CD4-positive, alpha-beta T cell treated with Interleukin-12 subunit alpha and Interleukin-12 subunit beta, for 1 hour (primary cell): Measurements from ENCODE around the gene TBL3.

Experiments
- DNase-seq: peaks from one replicate; pipeline ENCODE4 v3.0.0-alpha.2; 2020

Gene TBL3

GRCh38 chr16:1965396-1966001, 6.4 kb upstream of the TBL3 start:
- no peak for DNase-seq

DNA sequence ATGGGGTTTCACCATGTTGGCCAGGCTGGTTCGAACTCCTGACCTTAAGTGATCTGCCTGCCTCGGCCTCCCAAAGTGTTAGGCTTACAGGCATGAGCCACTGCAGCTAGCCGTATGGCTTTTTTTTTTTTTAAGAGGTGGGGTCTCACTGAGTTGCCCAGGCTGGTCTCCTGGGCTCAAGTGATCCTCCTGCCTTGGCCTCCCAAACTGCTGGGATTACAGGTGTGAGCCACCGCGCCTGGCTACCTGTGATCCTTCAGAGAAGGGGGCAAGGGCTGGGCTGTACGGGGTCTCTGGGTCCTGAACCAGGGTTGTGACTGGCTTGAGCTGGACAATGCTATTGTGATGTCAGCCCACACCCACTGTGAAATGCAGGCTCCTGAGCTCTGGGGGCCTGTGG, 5.4 kb upstream of the TBL3 start, which contains the start of gene RNF151:
Gene RNF151, plus strand, starts transcription at position 397 of the 400 bp plus-strand sequence. CDS start 26 bp downstream, outside the sequence.
- DNase-seq, result no peak

GRCh38 chr16:1968146-1968953, 3.5 kb upstream of the TBL3 start:
- no peak for DNase-seq

DNA sequence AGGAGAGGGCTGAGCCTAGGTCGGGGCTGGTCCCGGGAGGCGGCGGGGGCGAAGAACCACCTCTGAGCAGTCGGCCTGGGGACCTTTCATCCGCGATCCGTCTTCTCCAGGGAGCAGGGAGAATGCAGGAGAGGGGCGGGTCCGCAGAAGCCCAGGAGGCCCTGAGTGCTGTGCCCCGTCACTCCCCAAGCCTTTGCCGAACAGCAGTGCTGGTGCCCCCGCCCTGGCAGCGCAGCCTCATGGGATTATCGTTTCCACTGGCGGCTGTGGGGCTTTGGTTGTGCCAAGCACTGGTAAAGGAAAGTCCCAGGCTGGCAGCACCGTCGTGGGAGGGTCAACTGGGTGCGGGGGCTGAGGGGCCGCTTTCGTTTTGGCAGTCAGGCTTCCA, 631 bp downstream of the TBL3 start:
- no peak for DNase-seq

DNA sequence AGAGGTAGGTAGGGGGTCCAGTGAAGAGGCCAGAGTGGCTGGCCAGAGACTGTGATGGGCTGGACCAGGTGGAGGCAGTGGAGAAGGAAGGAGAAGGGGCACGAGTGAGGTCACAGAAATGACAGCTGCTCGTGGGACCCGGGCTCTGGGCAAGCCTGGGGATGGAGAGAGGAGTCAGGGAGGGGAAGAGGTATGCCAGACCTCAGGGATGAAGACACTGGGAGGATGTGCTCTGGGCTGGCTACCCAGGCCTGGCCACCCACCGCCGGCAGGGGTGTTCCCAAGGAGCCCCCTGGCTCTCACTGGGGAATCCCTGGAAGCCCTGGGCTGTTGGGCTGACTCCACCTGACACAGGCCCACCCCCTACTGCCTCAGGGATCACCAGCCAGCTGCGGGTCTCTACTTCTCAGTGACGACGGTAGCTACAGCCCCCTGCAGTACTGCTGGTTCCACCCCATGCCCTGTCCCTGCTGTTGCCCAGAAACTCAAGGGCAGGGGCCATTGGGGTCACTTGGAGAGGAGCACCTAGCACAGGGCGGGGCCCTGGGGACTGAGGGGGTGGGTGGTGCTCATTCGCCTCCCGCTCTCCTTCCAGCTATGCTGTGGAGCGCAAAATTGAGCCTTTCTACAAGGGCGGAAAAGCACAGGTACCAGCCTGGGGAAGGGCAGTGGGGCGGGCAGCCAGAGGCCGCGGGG, 1.8 kb downstream of the TBL3 start:
- DNase-seq, result no peak

DNA sequence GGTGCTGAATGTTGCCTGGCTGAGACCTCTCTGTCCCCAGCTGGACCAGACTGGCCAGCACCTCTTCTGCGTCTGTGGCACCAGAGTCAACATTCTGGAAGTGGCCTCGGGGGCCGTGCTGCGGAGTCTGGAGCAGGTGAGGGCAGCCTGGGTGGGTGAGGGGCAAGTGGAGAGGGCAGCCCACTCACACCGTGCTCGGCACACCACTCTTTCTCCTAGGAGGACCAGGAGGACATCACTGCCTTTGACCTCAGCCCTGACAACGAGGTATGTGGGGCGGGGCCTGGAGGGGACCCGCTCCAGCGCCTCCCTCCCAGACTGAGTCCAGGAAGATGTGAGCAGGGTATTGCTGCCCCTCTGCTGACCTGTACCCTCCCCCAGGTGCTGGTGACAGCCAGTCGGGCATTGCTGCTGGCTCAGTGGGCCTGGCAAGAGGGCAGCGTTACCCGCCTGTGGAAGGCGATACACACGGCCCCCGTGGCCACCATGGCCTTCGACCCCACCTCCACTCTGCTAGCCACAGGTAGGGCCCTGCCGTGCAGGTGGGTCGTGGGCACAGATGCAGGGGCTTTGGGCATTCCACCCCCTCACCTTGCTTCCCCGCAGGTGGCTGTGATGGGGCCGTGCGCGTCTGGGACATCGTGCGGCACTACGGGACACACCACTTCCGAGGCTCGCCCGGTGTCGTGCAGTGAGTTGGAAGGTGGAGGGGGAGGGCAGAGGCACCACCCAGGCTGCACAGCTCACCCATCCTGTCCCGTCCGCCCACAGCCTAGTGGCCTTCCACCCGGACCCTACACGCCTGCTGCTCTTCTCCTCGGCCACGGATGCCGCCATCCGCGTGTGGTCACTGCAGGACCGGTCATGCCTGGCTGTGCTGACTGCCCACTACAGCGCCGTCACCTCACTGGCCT, 2.6 kb downstream of the TBL3 start:
- no peak for DNase-seq

DNA sequence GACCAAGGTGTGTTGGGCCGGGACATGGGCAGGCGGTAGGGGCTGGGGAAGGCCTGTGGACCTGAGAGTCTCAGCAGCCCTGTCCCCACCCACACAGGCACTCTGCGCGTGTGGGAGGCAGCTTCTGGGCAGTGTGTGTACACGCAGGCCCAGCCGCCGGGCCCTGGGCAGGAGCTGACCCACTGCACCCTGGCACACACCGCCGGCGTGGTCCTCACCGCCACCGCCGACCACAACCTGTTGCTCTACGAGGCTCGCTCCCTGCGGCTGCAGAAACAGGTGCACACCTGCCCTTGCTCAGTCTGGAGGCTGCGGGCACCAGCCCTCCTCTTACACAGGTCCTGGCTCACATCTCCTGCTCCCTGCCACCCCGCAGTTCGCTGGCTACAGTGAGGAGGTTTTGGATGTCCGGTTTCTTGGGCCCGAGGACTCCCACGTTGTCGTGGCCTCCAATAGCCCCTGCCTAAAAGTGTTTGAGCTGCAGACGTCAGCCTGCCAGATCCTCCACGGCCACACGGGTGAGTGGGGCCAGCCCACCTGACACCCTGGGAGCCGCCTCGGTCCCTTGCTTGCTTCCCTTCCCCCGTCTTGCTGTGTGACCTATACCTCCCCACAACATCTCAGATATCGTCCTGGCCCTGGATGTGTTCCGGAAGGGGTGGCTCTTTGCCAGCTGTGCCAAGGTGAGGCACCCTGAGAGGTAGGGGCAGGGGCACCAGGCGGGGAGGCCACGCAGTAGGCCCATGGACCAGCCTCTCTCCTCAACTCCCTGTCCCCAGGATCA, 3.8 kb downstream of the TBL3 start:
- DNase-seq, result no peak

GRCh38 chr16:1976216-1976520, 4.3 kb downstream of the TBL3 start:
- no peak for DNase-seq

GRCh38 chr16:1976951-1977874, 5.4 kb downstream of the TBL3 start:
- no peak for DNase-seq

- no peak for DNase-seq
Measured at GRCh38 chr16:1977875-1978268, 6.0 kb downstream of the TBL3 start.

- no peak for DNase-seq
Measured at GRCh38 chr16:1978476-1979120, 6.7 kb downstream of the TBL3 start.

GRCh38 chr16:1979271-1980029, 7.6 kb downstream of the TBL3 start:
- peak; percentile 48 for DNase-seq

GRCh38 chr16:1980030-1980769, 8.3 kb downstream of the TBL3 start:
- no peak for DNase-seq

GRCh38 chr16:1980770-1981087, 8.9 kb downstream of the TBL3 start:
- no peak for DNase-seq

DNA sequence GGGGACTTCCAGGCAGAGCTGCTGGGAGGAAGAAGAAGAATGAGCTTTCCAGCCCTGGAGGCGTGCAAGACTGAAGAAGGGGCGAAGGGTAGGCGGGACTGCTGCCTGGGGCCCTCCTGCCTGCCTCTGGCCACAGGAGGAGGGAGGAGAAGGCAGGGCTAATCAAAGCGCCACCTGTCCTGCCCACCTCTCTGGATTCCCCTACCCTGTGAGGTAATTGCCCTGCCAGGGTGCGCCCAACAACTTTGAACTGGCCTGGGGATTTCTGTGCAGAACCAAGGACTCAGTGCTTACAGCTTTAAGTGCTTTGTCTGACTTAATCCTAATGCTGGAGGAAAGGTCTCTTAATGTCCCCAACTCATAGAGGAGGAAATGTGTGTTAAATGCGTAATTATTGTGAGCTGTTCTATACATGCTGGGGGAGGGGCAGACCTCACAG, 9.6 kb downstream of the TBL3 start, which contains the start of gene NOXO1:
Gene NOXO1, minus strand, starts transcription at position 72 of the 439 bp plus-strand sequence. CDS start 290 bp downstream, outside the sequence.
- DNase-seq, result no peak

GRCh38 chr16:1982013-1982433, 10.2 kb downstream of the TBL3 start:
- no peak for DNase-seq

- DNase-seq, result no peak
Measured at GRCh38 chr16:1982991-1983543, 11.2 kb downstream of the TBL3 start.

DNA sequence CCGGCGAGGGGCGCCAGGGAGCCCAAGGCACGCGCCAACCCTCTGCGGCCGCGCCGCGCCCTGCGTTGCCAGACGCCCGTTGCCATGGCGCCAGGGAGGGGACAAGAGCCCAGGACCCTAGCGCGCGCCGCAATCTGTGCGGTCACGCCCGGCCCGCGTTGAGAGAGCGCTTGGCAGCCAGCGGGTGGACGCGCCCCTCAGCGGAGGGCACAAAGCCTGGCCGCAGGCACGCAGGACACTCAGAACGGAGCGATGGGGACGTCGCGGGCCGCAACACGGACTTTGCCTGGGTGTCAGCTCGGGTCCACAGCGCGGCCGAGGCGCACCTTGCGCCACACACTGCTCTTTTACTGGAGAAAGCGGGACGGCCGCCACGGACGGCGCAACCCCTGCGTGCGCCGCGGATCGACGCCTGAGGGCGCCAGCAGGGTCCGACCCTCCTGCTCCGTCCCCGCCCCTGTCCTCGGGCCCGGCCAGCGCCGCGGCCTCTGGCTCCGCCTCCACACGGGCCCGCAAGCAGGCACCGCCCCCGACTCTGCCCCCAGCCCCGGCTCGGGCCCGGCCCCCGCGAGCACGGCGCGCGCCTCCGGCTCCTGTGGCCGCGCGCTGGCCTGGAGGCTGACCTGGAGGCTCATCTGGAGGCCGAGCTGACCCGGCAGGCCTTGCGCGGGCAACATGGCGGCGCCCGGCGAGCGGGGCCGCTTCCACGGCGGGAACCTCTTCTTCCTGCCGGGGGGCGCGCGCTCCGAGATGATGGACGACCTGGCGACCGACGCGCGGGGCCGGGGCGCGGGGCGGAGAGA, 11.9 kb downstream of the TBL3 start, which contains the start of gene GFER:
Gene GFER, plus strand, starts transcription at position 650 of the 803 bp plus-strand sequence. Its CDS starts 26 bp downstream, at position 676.
- DNase-seq, result peak; percentile 81
